ENCODE measurements around the gene ZNF438. TPM values are rescaled to one million over a fixed set of nuclear protein-coding genes. Genes with fewer than 3 reads are reported as not detected.

The ZNF438 gene
- total RNA-seq, 2 experiments from 2014 or later: 3.7 TPM

DNA sequence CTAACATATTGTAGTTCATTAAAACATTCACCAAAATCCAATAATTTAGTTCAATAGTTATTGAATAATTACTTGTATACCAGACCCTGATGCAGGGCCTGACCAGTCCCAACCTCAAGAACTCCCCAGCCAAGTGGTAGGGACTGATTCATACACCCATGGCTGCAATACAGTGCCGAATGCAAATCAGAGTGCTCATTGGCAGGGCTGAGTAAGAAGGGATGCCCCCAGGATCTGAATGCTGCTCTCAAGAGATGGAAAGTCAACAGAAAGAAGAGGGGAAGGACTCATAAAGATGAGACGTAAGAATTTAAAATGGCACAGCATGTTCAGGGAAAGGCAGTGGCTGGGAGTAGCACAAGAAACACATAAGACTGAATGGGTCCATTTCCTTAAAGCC lies 29.9 kb downstream of the ZNF438 start:
- intact Hi-C loops (cut with micrococcal nuclease): no loop called here
- Mint-ChIP-seq H3K4me3 (no peak overlapping the region), H3K27ac (no peak overlapping the region), H3K36me3 (no peaks in the 10 kb centered on the region), H3K9me3 (no peaks in the 10 kb centered on the region), H3K27me3 (no peaks in the 10 kb centered on the region), H3K4me1 (ENCODE audit: low read depth) (peaks cover 55% of the 10 kb centered on the region)
- POLR2A ChIA-PET: no interaction called here
- CTCF ChIA-PET: no interaction called here
- peak; percentile 9 for DNase-seq

DNA sequence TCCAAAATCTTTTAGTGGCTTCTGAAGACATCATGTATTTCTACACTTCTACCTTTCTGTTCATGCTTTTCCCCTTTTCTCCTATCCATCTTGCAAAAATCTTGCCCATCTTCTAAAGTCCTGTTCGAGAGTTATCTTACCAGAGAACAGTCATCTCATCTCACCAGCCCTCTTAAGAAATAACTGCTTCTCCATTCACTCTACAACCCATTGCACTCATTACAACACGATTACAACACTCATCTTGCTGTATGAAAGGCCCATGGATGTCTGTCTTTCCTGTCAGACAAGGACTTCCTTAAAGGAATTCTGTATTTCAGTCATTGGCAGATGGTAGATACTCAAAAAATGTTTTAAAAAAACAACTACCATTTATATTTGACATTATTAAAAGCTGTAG lies 30.8 kb downstream of the ZNF438 start:
- Mint-ChIP-seq H3K4me3 (no peak overlapping the region), H3K36me3 (no peaks in the 10 kb centered on the region), H3K27ac (no peak overlapping the region), H3K27me3 (no peaks in the 10 kb centered on the region), H3K9me3 (no peaks in the 10 kb centered on the region), H3K4me1 (ENCODE audit: low read depth) (peaks cover 55% of the 10 kb centered on the region)
- POLR2A ChIA-PET: no interaction called here
- intact Hi-C loops (cut with micrococcal nuclease): no loop called here
- DNase-seq: no peak
- CTCF ChIA-PET: interaction anchor here (1.3 kb wide), 1 partner anchor 490 kb away, joined by 3 read pairs; no protein-coding TSS in a partner anchor

DNA sequence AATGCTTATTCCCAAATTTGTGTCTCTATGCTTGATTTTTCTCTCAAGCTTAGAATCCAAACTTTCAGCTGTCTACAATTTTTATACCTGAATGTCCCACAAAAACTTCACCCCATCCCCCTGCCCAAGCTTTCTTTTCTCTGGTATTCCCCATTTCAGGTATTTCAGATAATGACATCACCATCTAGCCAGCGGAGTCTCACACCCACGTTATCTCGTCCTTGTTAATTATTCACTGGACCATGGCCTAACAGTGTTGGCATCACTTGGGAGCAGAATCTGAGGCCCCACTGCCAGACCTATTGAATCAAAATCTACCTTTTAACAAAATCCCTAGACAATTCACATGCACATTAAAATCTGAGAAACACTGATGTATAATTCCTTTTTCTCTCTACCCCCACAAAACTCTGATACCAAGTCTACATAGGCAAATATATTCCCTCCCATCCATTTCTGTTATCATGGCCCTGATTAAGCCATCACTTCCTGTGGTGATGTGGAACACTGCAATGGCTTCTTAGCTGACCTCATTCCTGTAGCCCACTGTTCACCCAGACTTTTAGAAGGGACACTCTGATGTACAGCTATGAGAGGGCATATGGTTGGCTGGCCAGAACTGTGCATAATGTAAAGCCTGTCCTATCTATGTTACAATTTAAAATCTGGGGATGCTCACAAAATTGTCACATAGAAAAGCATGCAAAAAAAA lies 31.4 kb downstream of the ZNF438 start:
- Mint-ChIP-seq H3K9me3 (peaks cover 4% of the 10 kb centered on the region), H3K36me3 (no peaks in the 10 kb centered on the region), H3K27ac (no peak overlapping the region), H3K27me3 (no peaks in the 10 kb centered on the region), H3K4me1 (ENCODE audit: low read depth) (peaks cover 52% of the 10 kb centered on the region), H3K4me3 (no peak overlapping the region)
- intact Hi-C loops (cut with micrococcal nuclease): no loop called here
- no peak for DNase-seq
- ChIA-PET CTCF (interaction anchor here (1.3 kb wide), 1 partner anchor 491 kb away, joined by 3 read pairs; no protein-coding TSS in a partner anchor), POLR2A (interaction anchor here (2.0 kb wide), 1 partner anchor 32 kb away, joined by 10 read pairs; the partner anchor contains the start of gene ZNF438)

DNA sequence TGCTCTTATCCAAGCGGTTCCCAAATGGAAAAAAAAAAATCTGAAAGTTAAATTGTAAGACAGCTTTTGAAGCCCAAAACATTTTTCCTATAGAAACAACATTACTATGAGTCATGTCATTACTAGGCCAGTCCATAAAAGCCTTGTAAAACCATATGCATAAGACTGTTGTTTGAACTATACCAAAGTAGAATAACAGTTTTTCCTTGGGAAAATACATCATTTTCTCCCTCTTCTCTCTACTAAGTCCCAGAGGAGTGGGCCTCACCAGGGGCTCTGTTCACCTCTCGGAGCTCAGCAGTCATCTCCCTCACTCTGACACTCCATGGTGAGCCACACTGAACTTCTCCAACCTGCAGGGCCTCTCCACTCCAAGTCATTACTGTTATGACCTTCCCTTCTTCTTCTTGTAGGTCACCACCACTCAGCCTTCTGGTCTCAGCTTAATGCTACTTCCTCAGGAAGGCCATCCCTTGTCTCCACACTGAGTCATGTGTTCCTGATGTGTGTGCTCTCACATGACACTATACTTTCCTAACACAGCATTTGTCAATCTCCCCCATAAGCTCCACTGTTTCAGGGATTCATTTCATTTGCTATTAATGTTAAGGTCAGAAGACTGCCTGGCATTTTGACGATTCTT lies 32.5 kb downstream of the ZNF438 start:
- H3K4me1 Mint-ChIP-seq (ENCODE audit: low read depth): peaks cover 41% of the 10 kb centered on the region
- peak overlapping the region; percentile 56 for H3K4me3 Mint-ChIP-seq
- H3K27me3 Mint-ChIP-seq: no peaks in the 10 kb centered on the region
- intact Hi-C loops (cut with micrococcal nuclease): no loop called here
- H3K36me3 Mint-ChIP-seq: peaks cover 7% of the 10 kb centered on the region
- peaks cover 9% of the 10 kb centered on the region for H3K9me3 Mint-ChIP-seq
- peak; percentile 43 for DNase-seq
- ChIA-PET POLR2A (interaction anchor here (2.0 kb wide), 1 partner anchor 33 kb away, joined by 10 read pairs; the partner anchor contains the start of gene ZNF438), CTCF (interaction anchor here (1.0 to 1.6 kb wide), 4 partner anchors 10 to 346 kb away, joined by 3 to 5 read pairs (median 4); no protein-coding TSS in a partner anchor)
- peak overlapping the region; percentile 71 for H3K27ac Mint-ChIP-seq

DNA sequence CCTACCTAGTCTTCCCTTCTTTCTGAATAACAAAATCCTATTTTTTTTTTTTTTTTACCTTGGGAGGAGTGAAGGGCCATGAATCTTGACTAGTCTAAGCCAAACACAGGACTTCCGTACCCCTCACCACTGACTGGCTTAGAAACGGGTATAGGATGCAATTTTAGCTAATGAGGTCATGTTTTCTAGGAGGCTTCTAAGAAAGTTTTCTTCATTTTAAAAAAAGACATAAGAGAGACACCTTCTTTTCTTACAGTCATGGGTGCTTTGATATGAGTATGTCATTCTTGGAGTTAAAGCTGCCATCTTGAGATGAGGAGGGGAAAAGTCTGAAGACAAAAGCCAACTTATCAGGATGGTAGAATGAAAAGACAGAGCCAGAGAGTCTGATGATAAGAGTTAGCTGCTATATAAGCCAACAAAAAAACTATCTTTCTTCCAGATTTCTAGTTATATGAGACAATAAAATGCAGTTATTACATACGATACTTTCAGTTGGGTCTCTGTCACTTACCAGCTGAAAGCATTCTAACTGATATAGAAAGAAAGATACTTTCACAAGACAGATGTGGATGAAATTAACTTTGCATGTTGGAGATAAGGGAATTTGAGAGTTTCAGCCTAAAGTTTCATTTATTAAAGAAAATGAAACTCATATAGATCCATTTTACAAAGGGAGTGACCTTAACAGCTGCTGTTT lies 34.0 kb downstream of the ZNF438 start:
- Mint-ChIP-seq H3K36me3 (peaks cover 15% of the 10 kb centered on the region), H3K27ac (peak overlapping the region; percentile 71), H3K4me3 (peak overlapping the region; percentile 35), H3K27me3 (no peaks in the 10 kb centered on the region), H3K4me1 (ENCODE audit: low read depth) (peaks cover 31% of the 10 kb centered on the region), H3K9me3 (peaks cover 9% of the 10 kb centered on the region)
- ChIA-PET POLR2A (interaction anchor here (0.8 to 2.1 kb wide), 3 partner anchors 10 to 137 kb away, joined by 3 to 10 read pairs (median 5); no protein-coding TSS in a partner anchor), CTCF (interaction anchor here (1.0 to 1.6 kb wide), 6 partner anchors 11 to 348 kb away, joined by 3 to 5 read pairs (median 4); partner anchors contain the start of gene ZNF438)
- DNase-seq: no peak
- intact Hi-C loops (cut with micrococcal nuclease): loop anchor here (1.0 kb wide), 1 partner anchor 11 kb away; no protein-coding TSS in a partner anchor

DNA sequence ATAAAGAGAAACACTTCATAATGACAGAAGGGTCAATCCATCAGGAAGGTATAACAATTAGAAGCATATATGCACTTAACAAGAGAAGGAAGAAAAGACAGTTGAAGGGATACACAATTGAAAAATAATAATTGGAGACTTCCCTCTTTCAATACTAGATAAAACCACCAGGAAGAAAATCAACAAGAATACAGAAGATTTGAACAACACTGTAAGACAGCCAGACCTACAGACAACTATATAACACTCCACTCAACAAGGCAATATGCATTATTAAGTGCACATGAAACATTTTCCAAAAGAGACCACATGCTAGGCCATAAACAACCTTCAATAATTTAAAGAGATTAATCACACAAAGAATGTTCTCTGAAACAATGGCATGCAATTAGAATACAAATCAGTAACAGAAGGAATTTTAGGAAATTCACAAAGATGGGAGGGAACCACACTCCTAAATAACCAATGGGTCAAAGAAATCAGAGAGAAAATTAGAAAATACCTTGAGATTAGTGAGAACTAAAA lies 35.1 kb downstream of the ZNF438 start:
- no peaks in the 10 kb centered on the region for H3K27me3 Mint-ChIP-seq
- no peak for DNase-seq
- no peak overlapping the region for H3K4me3 Mint-ChIP-seq
- peaks cover 9% of the 10 kb centered on the region for H3K9me3 Mint-ChIP-seq
- H3K27ac Mint-ChIP-seq: no peak overlapping the region
- ChIA-PET POLR2A (interaction anchor here (2.1 kb wide), 1 partner anchor 11 kb away, joined by 10 read pairs; no protein-coding TSS in a partner anchor), CTCF (interaction anchor here (0.6 to 1.4 kb wide), 2 partner anchors 11 to 87 kb away, joined by 3 to 4 read pairs; no protein-coding TSS in a partner anchor)
- peaks cover 16% of the 10 kb centered on the region for H3K36me3 Mint-ChIP-seq
- intact Hi-C loops (cut with micrococcal nuclease): no loop called here
- peaks cover 32% of the 10 kb centered on the region for H3K4me1 Mint-ChIP-seq (ENCODE audit: low read depth)

DNA sequence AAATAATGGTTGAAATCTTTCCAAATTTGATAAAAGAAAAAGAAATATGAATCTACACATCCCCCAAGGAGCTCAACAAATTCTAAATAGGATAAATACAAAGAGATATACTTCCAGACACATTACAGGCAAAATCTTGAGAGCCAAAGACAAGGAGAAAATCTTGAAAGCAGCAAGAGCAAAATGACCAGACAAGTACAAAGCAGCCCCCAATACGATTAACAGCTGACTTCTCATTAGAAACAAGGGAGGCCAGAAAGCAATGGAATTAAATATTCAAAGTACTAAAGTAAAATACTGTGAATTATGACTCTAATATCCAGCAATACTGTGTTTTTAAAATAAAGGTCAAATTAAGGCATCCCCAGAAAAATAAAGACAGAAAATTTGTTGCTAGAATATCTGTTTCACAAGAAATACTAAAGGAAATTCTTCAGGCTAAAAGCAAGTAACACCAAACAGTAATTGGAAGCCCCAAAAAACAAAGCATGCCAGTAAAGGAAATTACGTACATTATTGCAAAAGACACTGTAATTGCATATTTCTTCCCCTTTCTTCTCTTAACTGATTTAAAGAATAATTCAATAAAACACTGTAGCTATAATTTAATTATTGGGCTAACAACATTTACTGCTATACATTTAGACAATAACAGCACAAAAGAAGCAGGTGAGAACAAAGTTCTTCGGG lies 36.4 kb downstream of the ZNF438 start:
- DNase-seq: no peak
- peaks cover 31% of the 10 kb centered on the region for H3K4me1 Mint-ChIP-seq (ENCODE audit: low read depth)
- H3K36me3 Mint-ChIP-seq: peaks cover 16% of the 10 kb centered on the region
- intact Hi-C loops (cut with micrococcal nuclease): no loop called here
- peaks cover 9% of the 10 kb centered on the region for H3K9me3 Mint-ChIP-seq
- no peak overlapping the region for H3K4me3 Mint-ChIP-seq
- CTCF ChIA-PET: interaction anchor here (0.7 to 1.1 kb wide), 2 partner anchors 26 to 38 kb away, joined by 4 to 7 read pairs; no protein-coding TSS in a partner anchor
- H3K27me3 Mint-ChIP-seq: no peaks in the 10 kb centered on the region
- POLR2A ChIA-PET: interaction anchor here (0.6 to 1.0 kb wide), 2 partner anchors 37 to 1440 kb away, joined by 3 read pairs; partner anchors contain the start of gene ZNF438
- no peak overlapping the region for H3K27ac Mint-ChIP-seq

DNA sequence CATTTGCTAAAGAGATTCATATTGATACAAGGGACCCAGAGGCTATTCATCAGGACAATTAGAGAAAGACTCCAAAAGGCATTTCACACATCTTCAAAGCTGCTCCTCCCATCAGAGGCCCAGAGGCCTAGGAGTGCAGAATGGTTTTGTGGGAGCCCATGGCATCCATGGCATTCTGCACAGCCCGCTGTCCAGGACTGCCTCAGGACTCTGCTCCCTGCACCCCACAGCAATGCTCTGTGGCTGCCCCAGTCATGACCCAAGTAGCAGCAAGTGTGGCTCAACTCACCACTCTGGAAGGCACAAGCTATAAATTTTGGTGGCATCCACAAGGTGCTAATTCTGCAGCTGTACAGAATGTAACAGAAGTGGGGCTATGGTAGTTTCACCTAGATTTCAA lies 38.5 kb downstream of the ZNF438 start:
- peaks cover 16% of the 10 kb centered on the region for H3K36me3 Mint-ChIP-seq
- intact Hi-C loops (cut with micrococcal nuclease): no loop called here
- H3K9me3 Mint-ChIP-seq: peaks cover 9% of the 10 kb centered on the region
- ChIA-PET POLR2A (no interaction called here), CTCF (no interaction called here)
- no peaks in the 10 kb centered on the region for H3K27me3 Mint-ChIP-seq
- peaks cover 18% of the 10 kb centered on the region for H3K4me1 Mint-ChIP-seq (ENCODE audit: low read depth)
- no peak overlapping the region for H3K4me3 Mint-ChIP-seq
- no peak for DNase-seq
- no peak overlapping the region for H3K27ac Mint-ChIP-seq

DNA sequence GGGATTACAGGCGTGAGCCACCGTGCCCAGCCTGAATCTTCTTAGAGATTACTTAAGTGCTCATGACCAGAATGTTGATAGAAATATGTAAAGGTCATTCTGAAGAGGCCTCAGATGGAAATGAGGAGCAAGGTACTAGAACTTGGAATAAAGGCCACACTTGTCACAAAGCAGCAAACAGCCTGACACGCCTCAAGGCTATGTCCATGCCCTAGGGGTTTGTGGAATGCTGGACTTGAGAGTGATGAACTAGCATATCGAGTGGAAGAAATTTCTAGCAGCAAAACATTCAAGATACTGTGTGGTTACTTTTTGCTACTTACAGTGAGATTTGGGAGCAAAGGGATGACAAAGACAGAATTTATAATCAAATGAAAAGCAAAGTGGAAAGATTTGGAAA lies 39.0 kb downstream of the ZNF438 start:
- Mint-ChIP-seq H3K27ac (no peak overlapping the region), H3K9me3 (peaks cover 9% of the 10 kb centered on the region), H3K4me3 (no peak overlapping the region), H3K36me3 (peaks cover 16% of the 10 kb centered on the region), H3K27me3 (no peaks in the 10 kb centered on the region), H3K4me1 (ENCODE audit: low read depth) (peaks cover 14% of the 10 kb centered on the region)
- ChIA-PET CTCF (no interaction called here), POLR2A (no interaction called here)
- no peak for DNase-seq
- intact Hi-C loops (cut with micrococcal nuclease): no loop called here

DNA sequence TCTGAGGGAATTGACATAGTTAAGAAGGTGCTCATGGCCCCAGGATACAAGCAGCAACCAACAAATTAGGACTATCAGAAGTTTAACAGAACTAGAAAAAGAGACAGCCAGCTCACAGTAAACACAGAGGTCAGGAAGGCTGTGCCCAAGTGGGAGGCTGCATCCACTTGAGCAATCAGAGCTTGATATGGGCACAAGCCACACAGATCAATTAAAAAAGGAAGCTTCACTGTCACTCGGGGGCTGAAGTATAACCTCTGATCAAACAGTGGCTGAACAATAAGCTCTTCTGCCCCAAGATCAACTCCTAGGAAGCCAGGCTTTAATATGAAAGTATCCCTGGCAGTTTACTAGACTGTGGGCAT lies 40.0 kb downstream of the ZNF438 start:
- H3K27ac Mint-ChIP-seq: no peak overlapping the region
- H3K36me3 Mint-ChIP-seq: peaks cover 16% of the 10 kb centered on the region
- no peak for DNase-seq
- peaks cover 9% of the 10 kb centered on the region for H3K9me3 Mint-ChIP-seq
- intact Hi-C loops (cut with micrococcal nuclease): no loop called here
- no peaks in the 10 kb centered on the region for H3K27me3 Mint-ChIP-seq
- H3K4me1 Mint-ChIP-seq (ENCODE audit: low read depth): peaks cover 6% of the 10 kb centered on the region
- H3K4me3 Mint-ChIP-seq: no peak overlapping the region
- ChIA-PET POLR2A (no interaction called here), CTCF (interaction anchor here (0.6 kb wide), 1 partner anchor 40 kb away, joined by 3 read pairs; the partner anchor contains the start of gene ZNF438)

DNA sequence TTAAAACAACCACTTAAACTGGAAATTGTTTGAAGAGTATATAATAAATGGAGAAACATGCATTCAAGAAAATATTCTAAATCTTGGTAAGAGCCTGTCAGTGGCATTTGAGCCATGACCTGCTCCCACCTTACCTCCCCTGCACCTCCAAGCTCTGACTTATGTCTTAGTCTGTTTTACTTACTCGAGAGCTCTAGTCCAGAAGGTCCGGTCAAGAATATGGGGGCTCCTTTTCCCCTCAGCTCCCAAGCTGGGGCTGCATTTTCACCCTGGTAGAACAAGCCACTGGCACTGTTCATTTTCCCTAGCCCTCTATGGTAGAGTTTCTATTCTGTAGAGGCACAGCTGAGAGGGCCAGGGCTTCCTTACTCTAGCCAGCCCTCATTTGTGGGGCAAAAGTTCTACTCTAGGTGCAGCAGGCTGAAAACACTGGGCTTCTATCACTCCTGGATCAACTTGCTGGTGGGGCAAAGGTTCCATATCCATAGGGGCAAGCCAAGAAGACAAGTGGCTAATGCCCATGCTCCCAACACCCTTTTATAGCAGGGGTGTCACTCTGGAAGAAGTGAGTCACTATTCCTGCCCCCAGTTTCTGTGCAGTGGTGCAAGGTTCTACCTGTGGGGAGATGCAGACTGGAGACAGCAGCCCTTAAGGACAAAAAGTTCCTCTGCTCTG lies 40.6 kb downstream of the ZNF438 start:
- no peaks in the 10 kb centered on the region for H3K27me3 Mint-ChIP-seq
- ChIA-PET CTCF (no interaction called here), POLR2A (no interaction called here)
- peaks cover 8% of the 10 kb centered on the region for H3K4me1 Mint-ChIP-seq (ENCODE audit: low read depth)
- H3K27ac Mint-ChIP-seq: no peak overlapping the region
- DNase-seq: no peak
- peaks cover 16% of the 10 kb centered on the region for H3K36me3 Mint-ChIP-seq
- peaks cover 9% of the 10 kb centered on the region for H3K9me3 Mint-ChIP-seq
- intact Hi-C loops (cut with micrococcal nuclease): no loop called here
- no peak overlapping the region for H3K4me3 Mint-ChIP-seq
